NCI-H510A treated with DMSO at 0.1 percent for 48 hours (cell line): ENCODE data around the gene SLC22A17.

Experiments
- DNase-seq: peaks from one replicate; lab custom pipeline; 2025; lab: John Stamatoyannopoulos, UW

The SLC22A17 gene

GRCh38 chr14:23361763-23362162 is 9.1 kb upstream of the SLC22A17 start:
- no peak for DNase-seq

GRCh38 chr14:23361320-23361719 is 8.6 kb upstream of the SLC22A17 start:
- no peak for DNase-seq

GRCh38 chr14:23360496-23360895 is 7.8 kb upstream of the SLC22A17 start:
- DNase-seq = no peak

GRCh38 chr14:23359722-23360447 is 7.2 kb upstream of the SLC22A17 start:
- DNase-seq = no peak

GRCh38 chr14:23359167-23359626 is 6.5 kb upstream of the SLC22A17 start:
- no peak for DNase-seq

- DNase-seq = no peak
Measured at GRCh38 chr14:23358553-23359166, 6.0 kb upstream of the SLC22A17 start.

GRCh38 chr14:23358042-23358441 is 5.4 kb upstream of the SLC22A17 start:
- no peak for DNase-seq

GRCh38 chr14:23357261-23357660 is 4.6 kb upstream of the SLC22A17 start:
- DNase-seq = no peak

GRCh38 chr14:23356662-23357061 is 4.0 kb upstream of the SLC22A17 start:
- DNase-seq = no peak

GRCh38 chr14:23355871-23356435 is 3.3 kb upstream of the SLC22A17 start:
- DNase-seq = no peak

GRCh38 chr14:23354990-23355389 is 2.3 kb upstream of the SLC22A17 start:
- no peak for DNase-seq

GRCh38 chr14:23353433-23353780 is 720 bp upstream of the SLC22A17 start:
- DNase-seq = no peak

- no peak for DNase-seq
Measured at GRCh38 chr14:23351681-23352505, 794 bp downstream of the SLC22A17 start.

- no peak for DNase-seq
Measured at GRCh38 chr14:23349156-23349845, 3.4 kb downstream of the SLC22A17 start.

GRCh38 chr14:23348297-23348655 is 4.4 kb downstream of the SLC22A17 start:
- no peak for DNase-seq

GRCh38 chr14:23347406-23348296 is 5.0 kb downstream of the SLC22A17 start:
- no peak for DNase-seq

- DNase-seq = no peak
Measured at GRCh38 chr14:23346693-23347405, 5.8 kb downstream of the SLC22A17 start.

GRCh38 chr14:23345987-23346692 is 6.5 kb downstream of the SLC22A17 start:
- no peak for DNase-seq

- no peak for DNase-seq
Measured at GRCh38 chr14:23344481-23344880, 8.2 kb downstream of the SLC22A17 start.
